ENCODE results near the gene TAF5.

- TF ChIP-seq POLR2AphosphoS5 (IDR thresholded peaks at IDR 0.05; ENCODE audit: borderline replicate concordance, low read depth, low read length) = no peak
- TF ChIP-seq EZH2 (IDR thresholded peaks at IDR 0.05) = no peak
- no peak for TF ChIP-seq FOXP2 (optimal IDR thresholded peaks at IDR 0.05; ENCODE audit: control extremely low read depth, extremely low read length, insufficient read depth)
Measured at GRCh38 chr10:103373544-103373943, 5.8 kb downstream of the TAF5 start.

Data from SK-N-MC (cell line).